K562 (cell line): ENCODE results near the gene LSS. TPM values are rescaled to one million over a fixed set of nuclear protein-coding genes. Genes with fewer than 3 reads are reported as not detected.

Experiments used
- ATAC-seq: fragments of 200-7000 bp; cut with Tn5 transposase; 3 replicates; pipeline ENCODE4 v1.9.1; 2020; ENCODE audit warnings: moderate library complexity
- BruUV-seq: library from RNA; stranded (reverse); fragments of 400-500 nt; replicated peaks from 2 replicates; lab custom pipeline; 2021; lab: Mats Ljungman, UMichigan
- CTCF ChIA-PET: fragments of 300-600 bp; formaldehyde crosslinking; extraction: SDS; loops from one replicate; lab custom pipeline; 2021; ENCODE audit warnings: low intra/inter-chr PET ratio; lab: Yijun Ruan, JAX
- POLR2A ChIA-PET: fragments of 300-600, 350-650 bp; sonication (Branson Sonifier 250); formaldehyde crosslinking; extraction: SDS; loops from one replicate; lab custom pipeline; 2021; ENCODE audit warnings: antibody characterized with exemption, inconsistent platforms; lab: Yijun Ruan, JAX
- DNase-seq, 4 experiments: peaks; one replicate each; pipeline versions ENCODE4 v3.0.0 to v3.0.0-alpha.2; 2011 to 2018; ENCODE audit warnings: low spot score in 3 of 4, mixed read lengths in 3 of 4; ENCODE audit errors: extremely low read depth in 1 of 4
- FAIRE-seq: peaks from 2 replicates; lab custom pipeline; 2011; peaks lifted over from hg19 to GRCh38; lab: Jason Lieb, UNC
- H2AFZ ChIP-seq: 2 replicates; pipeline ENCODE4 v1.6.0; 2011; ENCODE audit warnings: low read depth, low read length, control low read depth, inconsistent platforms
- H3K27ac ChIP-seq: fragments of 200-600 bp; 3 replicates; pipeline ENCODE4 v1.8.0; 2011; ENCODE audit warnings: low read depth, mild to moderate bottlenecking, control low read depth, inconsistent platforms, low read length, moderate library complexity, mixed read lengths; ENCODE audit errors: extremely low read depth
- H3K27me3 ChIP-seq, 2 experiments: fragments of 300-600 bp in 1 of 2; 2 replicates in 1 of 2; 3 replicates in 1 of 2; pipeline versions ENCODE4 v1.6.0 to v1.8.0; 2011; ENCODE audit warnings: inconsistent platforms in 2 of 2, low read length in 2 of 2, mild to moderate bottlenecking in 1 of 2, mixed read lengths in 1 of 2, moderate library complexity in 1 of 2; ENCODE audit not compliant: control insufficient read depth in 2 of 2, insufficient read depth in 2 of 2
- H3K36me3 ChIP-seq: fragments of 300-600 bp; 3 replicates; pipeline ENCODE4 v1.8.0; 2011; ENCODE audit warnings: mild to moderate bottlenecking, low read length, inconsistent platforms; ENCODE audit not compliant: control insufficient read depth, insufficient read depth
- H3K4me1 ChIP-seq, 2 experiments: fragments of 200-600 bp in 1 of 2; replicated peaks in 1 of 2; 2 replicates in 1 of 2; 3 replicates in 1 of 2; pipeline versions ENCODE4 v1.5.1 to v1.8.0; 2011; ENCODE audit warnings: inconsistent platforms in 2 of 2, low read length in 2 of 2, mild to moderate bottlenecking in 1 of 2, mixed read lengths in 1 of 2, moderate library complexity in 1 of 2; ENCODE audit not compliant: control insufficient read depth in 2 of 2, insufficient read depth in 2 of 2
- H3K4me2 ChIP-seq: 2 replicates; pipeline ENCODE4 v1.6.1; 2011; ENCODE audit warnings: low read length, control low read depth, inconsistent platforms, mixed read lengths; ENCODE audit not compliant: insufficient read depth
- H3K4me3 ChIP-seq: fragments of 200-600 bp; sonication (generic), shearing (Covaris generic); 2 replicates; pipeline ENCODE4 v1.5.1; 2016; ENCODE audit warnings: control low read depth, inconsistent platforms
- H3K79me2 ChIP-seq: fragments of 200-600 bp; 3 replicates; pipeline ENCODE4 v1.8.0; 2011; ENCODE audit warnings: low read length, inconsistent platforms; ENCODE audit not compliant: control insufficient read depth, insufficient read depth
- H3K9ac ChIP-seq, 2 experiments: 2 replicates each; pipeline versions ENCODE4 v1.6.0 to v1.6.1; 2011; ENCODE audit warnings: low read depth in 2 of 2, low read length in 2 of 2, control low read depth in 1 of 2, inconsistent platforms in 1 of 2, mild to moderate bottlenecking in 1 of 2, mixed read lengths in 1 of 2; ENCODE audit not compliant: insufficient read depth in 1 of 2
- H3K9me1 ChIP-seq: one replicate; pipeline ENCODE4 v1.6.0; 2011; ENCODE audit warnings: inconsistent platforms, mild to moderate bottlenecking, low read length, moderate library complexity; ENCODE audit not compliant: control insufficient read depth, insufficient read depth
- H3K9me3 ChIP-seq: replicated peaks from 2 replicates; pipeline ENCODE4 v1.5.1; 2011; ENCODE audit warnings: low read depth, low read length, inconsistent platforms; ENCODE audit not compliant: control insufficient read depth, insufficient read depth
- H4K20me1 ChIP-seq: replicated peaks from 2 replicates; pipeline ENCODE4 v1.6.1; 2011; ENCODE audit warnings: low read length, inconsistent platforms, mixed read lengths; ENCODE audit not compliant: control insufficient read depth, insufficient read depth
- ATF2 ChIP-seq: sonication (generic); formaldehyde crosslinking; IDR thresholded peaks from 2 replicates; pipeline ENCODE4 v1.8.1; 2022; ENCODE audit warnings: missing genetic modification reagents
- CHD2 ChIP-seq: IDR thresholded peaks from 2 replicates; pipeline ENCODE4 v1.6.1; 2011; ENCODE audit warnings: low read depth, low read length
- KDM1A ChIP-seq, 2 experiments: fragments of 450-650 bp; IDR thresholded peaks; 2 replicates each; pipeline ENCODE4 v1.6.1; 2016; ENCODE audit warnings: mild to moderate bottlenecking in 2 of 2
- MLLT1 ChIP-seq, 2 experiments: fragments of 450-650 bp; IDR thresholded peaks; 2 replicates each; pipeline ENCODE4 v1.6.1; 2016
- POLR2G ChIP-seq: fragments of 200-400 bp; formaldehyde crosslinking; IDR thresholded peaks from 2 replicates; pipeline ENCODE4 v1.6.1; 2017; ENCODE audit warnings: low read depth, mild to moderate bottlenecking, antibody characterized with exemption, low read length, moderate library complexity
- REST ChIP-seq, 2 experiments: fragments of 450-650 bp; formaldehyde crosslinking in 1 of 2; IDR thresholded peaks; 2 replicates each; pipeline versions ENCODE4 v1.4.0 to v1.6.1; 2014 to 2020; ENCODE audit warnings: mild to moderate bottlenecking in 2 of 2, borderline replicate concordance in 1 of 2, low read depth in 1 of 2
- ZNF197 ChIP-seq: fragments of 200-800 bp; sonication (Bioruptor generic); IDR thresholded peaks from 2 replicates; pipeline ENCODE4 v1.6.1; 2016; ENCODE audit warnings: low read depth, missing genetic modification characterization, missing compliant biosample characterization
- WGBS: fragments of 100-300 bp; shearing (Covaris generic); methylation state at CpG from one replicate; pipeline ENCODE4 v1.1.6; 2016; ENCODE audit warnings: low coverage, mixed read lengths; ENCODE audit not compliant: insufficient coverage; ENCODE audit errors: missing lambda C conversion rate; 5-methylcytosine and 5-hydroxymethylcytosine counted together
- in situ Hi-C: fragments of 300-500 bp; cut with MboI; formaldehyde crosslinking; loops from 4 replicates; pipeline ENCODE4 v1.15.0; 2018; ENCODE audit warnings: inconsistent platforms, mixed read lengths
- intact Hi-C: fragments of 100-400 bp; cut with micrococcal nuclease; formaldehyde crosslinking; loops from 2 replicates; pipeline ENCODE4 v1.14.2; 2022
- polyA plus RNA-seq, 8 experiments: library from polyadenylated mRNA; depleted of rRNA in 4 of 8; stranded (reverse) in 5 of 8; unstranded in 3 of 8; fragments of >200 nt; fragmentation: Nextera tagmentation in 2 of 8; fragmentation: Illumina TruSeq in 1 of 8; extraction: Ambion mirVana in 2 of 8; extraction: Trizol in 1 of 8; gene quantifications; 2 replicates each; pipeline versions ENCODE4 v1.2.1 to v1.2.3, GENCODE V29; 2011 to 2014; ENCODE audit warnings: inconsistent platforms in 1 of 8, missing spikeins in 1 of 8
- total RNA-seq, 7 experiments: library from RNA; depleted of rRNA in 6 of 7; stranded (reverse); fragments of >200 nt in 6 of 7; fragmentation: Illumina TruSeq in 2 of 7; extraction: Trizol in 2 of 7; gene quantifications; 2 replicates each; pipeline versions ENCODE4 v1.2.1 to v1.2.3, GENCODE V29; 2011 to 2021; ENCODE audit warnings: low replicate concordance in 1 of 7
- TF ChIP-seq, protein P1 (sequence below): sonication (generic); formaldehyde crosslinking; IDR thresholded peaks from 2 replicates; pipeline ENCODE4 v1.9.0; 2022; ENCODE audit warnings: mild to moderate bottlenecking, missing genetic modification reagents
- TF ChIP-seq, protein P2 (sequence below): sonication (generic); formaldehyde crosslinking; IDR thresholded peaks from 2 replicates; pipeline ENCODE4 v1.8.1; 2023; ENCODE audit warnings: mild to moderate bottlenecking, missing genetic modification reagents

LSS gene
- total and polyA plus RNA-seq, 9 of the 15 experiments (the other 6 are each of a cell fraction or from before 2014, with no cell fraction given) = 2.2 to 89.5 (median 37.4) TPM

- no peak for DNase-seq
- no peak overlapping the region for H3K27ac ChIP-seq
- no peaks in the 10 kb centered on the region for H3K79me2 ChIP-seq
- ATAC-seq = no peak
- H2AFZ ChIP-seq = no peak overlapping the region
- H3K9me1 ChIP-seq = no peaks in the 10 kb centered on the region
- no peak overlapping the region for H3K4me2 ChIP-seq
- H3K4me3 ChIP-seq = no peak overlapping the region
- H4K20me1 ChIP-seq = no peaks in the 10 kb centered on the region
- ChIA-PET POLR2A (no interaction called here), CTCF (no interaction called here)
- no peaks in the 10 kb centered on the region for H3K9me3 ChIP-seq
- H3K36me3 ChIP-seq = peaks cover 99% of the 10 kb centered on the region
- H3K27me3 ChIP-seq = no peaks in the 10 kb centered on the region
- intact Hi-C loops (no loop called here), in situ Hi-C loops (no loop called here)
- BruUV-seq = no TSS peak
- 98% methylated on average over 10 of the region's 10 CpGs for WGBS
- H3K4me1 ChIP-seq = peaks cover 16 to 36% of the 10 kb centered on the region in 2 experiments
- FAIRE-seq = no peak
- H3K9ac ChIP-seq = no peak overlapping the region
- TF ChIP-seq POLR2G = 0 out of 2 replicates have a peak, but pooled peaks have one; percentile 13
- TF ChIP-seq ATF2 (CRISPR knock-in tag) = 0 out of 2 replicates have a peak, but pooled peaks have one; percentile 29
- no peak for TF ChIP-seq ZNF197 (CRISPR knock-in tag)
- no peak for TF ChIP-seq MLLT1 (IDR thresholded peaks at IDR 0.05)
- no peak for TF ChIP-seq REST (IDR thresholded peaks at IDR 0.05; ENCODE audit: borderline replicate concordance)
- TF ChIP-seq REST (CRISPR knock-in tag; IDR thresholded peaks at IDR 0.05; ENCODE audit: low read depth) = no peak
- TF ChIP-seq KDM1A (IDR thresholded peaks at IDR 0.05) = peak in 1 of 2 experiments; percentile 86; a peak in 2 of 4 replicates
- TF ChIP-seq, protein P1, sequence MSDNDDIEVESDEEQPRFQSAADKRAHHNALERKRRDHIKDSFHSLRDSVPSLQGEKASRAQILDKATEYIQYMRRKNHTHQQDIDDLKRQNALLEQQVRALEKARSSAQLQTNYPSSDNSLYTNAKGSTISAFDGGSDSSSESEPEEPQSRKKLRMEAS (CRISPR knock-in tag) = peak; percentile 31; the same call in 1 of the 2 replicates
- TF ChIP-seq, protein P2, sequence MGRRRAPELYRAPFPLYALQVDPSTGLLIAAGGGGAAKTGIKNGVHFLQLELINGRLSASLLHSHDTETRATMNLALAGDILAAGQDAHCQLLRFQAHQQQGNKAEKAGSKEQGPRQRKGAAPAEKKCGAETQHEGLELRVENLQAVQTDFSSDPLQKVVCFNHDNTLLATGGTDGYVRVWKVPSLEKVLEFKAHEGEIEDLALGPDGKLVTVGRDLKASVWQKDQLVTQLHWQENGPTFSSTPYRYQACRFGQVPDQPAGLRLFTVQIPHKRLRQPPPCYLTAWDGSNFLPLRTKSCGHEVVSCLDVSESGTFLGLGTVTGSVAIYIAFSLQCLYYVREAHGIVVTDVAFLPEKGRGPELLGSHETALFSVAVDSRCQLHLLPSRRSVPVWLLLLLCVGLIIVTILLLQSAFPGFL (CRISPR knock-in tag) = no peak
- no peak for TF ChIP-seq CHD2
Observed at GRCh38 chr21:46193829-46194373, 34.7 kb downstream of the LSS start.
